Mesothelial cell of epicardium (in vitro differentiated cells): Measurements from ENCODE around the gene DEFB119. TPM values are rescaled to one million over a fixed set of nuclear protein-coding genes. Genes with fewer than 3 reads are reported as not detected.
"Not testable (repeated sequence)": the region's sequence is repeated elsewhere in the genome, so short reads cannot be mapped to it uniquely, and the experiment has no call there.

Experiments
- DNase-seq, 2 experiments: peaks; one replicate each; pipeline ENCODE4 v3.0.0; 2021; ENCODE audit warnings: low spot score in 2 of 2; ENCODE audit not compliant: unreplicated experiment in 2 of 2
- H3K27ac Mint-ChIP-seq: 2 replicates; pipeline ENCODE4 v1.8.0; 2021; ENCODE audit warnings: mixed read lengths
- H3K27me3 Mint-ChIP-seq: 2 replicates; pipeline ENCODE4 v1.8.0; 2021; ENCODE audit warnings: low read depth, mixed read lengths
- H3K36me3 Mint-ChIP-seq: 2 replicates; pipeline ENCODE4 v1.8.0; 2021; ENCODE audit warnings: mixed read lengths
- H3K4me1 Mint-ChIP-seq: 2 replicates; pipeline ENCODE4 v1.8.0; 2021; ENCODE audit warnings: mixed read lengths
- H3K4me3 Mint-ChIP-seq: 2 replicates; pipeline ENCODE4 v1.8.0; 2021; ENCODE audit warnings: mild to moderate bottlenecking, moderate library complexity, mixed read lengths
- H3K9me3 Mint-ChIP-seq: 2 replicates; pipeline ENCODE4 v1.8.0; 2021; ENCODE audit warnings: mixed read lengths
- total RNA-seq: library from RNA; stranded (reverse); gene quantifications from 3 replicates; pipeline ENCODE4 v1.2.1, GENCODE V29; 2021
- TF ChIP-seq, protein P1 (sequence below): fragments of 200-600 bp; sonication (generic); IDR thresholded peaks from one replicate; pipeline ENCODE4 v1.5.0; 2021; ENCODE audit warnings: antibody characterized with exemption; ENCODE audit not compliant: unreplicated experiment

DEFB119 gene
- total RNA-seq, 1 donor from 2014 or later, result not detected

DNA sequence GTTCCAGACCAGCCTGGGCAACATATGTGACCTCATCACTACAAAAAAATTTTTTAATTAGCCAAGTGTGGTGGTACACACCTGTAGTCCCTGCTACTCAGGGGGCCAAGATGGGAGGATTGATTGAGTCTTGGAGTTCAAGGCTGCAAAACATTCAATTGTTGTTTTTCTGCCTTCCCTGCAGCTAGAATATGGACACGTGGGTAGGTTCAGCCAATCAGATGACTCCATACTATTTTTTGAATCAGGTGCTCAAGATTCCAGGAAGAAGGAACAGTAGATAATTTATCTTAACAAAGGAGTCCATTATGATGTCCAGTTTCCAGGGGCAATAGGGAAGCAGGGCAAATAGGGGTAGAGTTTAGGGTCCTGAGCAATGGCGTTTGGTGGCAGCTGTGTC lies 2.4 kb upstream of the DEFB119 start:
- TF ChIP-seq, protein P1, sequence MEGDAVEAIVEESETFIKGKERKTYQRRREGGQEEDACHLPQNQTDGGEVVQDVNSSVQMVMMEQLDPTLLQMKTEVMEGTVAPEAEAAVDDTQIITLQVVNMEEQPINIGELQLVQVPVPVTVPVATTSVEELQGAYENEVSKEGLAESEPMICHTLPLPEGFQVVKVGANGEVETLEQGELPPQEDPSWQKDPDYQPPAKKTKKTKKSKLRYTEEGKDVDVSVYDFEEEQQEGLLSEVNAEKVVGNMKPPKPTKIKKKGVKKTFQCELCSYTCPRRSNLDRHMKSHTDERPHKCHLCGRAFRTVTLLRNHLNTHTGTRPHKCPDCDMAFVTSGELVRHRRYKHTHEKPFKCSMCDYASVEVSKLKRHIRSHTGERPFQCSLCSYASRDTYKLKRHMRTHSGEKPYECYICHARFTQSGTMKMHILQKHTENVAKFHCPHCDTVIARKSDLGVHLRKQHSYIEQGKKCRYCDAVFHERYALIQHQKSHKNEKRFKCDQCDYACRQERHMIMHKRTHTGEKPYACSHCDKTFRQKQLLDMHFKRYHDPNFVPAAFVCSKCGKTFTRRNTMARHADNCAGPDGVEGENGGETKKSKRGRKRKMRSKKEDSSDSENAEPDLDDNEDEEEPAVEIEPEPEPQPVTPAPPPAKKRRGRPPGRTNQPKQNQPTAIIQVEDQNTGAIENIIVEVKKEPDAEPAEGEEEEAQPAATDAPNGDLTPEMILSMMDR, result no peak
- Mint-ChIP-seq H3K36me3 (peaks cover 3% of the 10 kb centered on the region), H3K9me3 (peaks cover 71% of the 10 kb centered on the region), H3K27me3 (no peaks in the 10 kb centered on the region), H3K27ac (no peak overlapping the region), H3K4me1 (no peaks in the 10 kb centered on the region), H3K4me3 (no peak overlapping the region)
- no peak for DNase-seq

DNA sequence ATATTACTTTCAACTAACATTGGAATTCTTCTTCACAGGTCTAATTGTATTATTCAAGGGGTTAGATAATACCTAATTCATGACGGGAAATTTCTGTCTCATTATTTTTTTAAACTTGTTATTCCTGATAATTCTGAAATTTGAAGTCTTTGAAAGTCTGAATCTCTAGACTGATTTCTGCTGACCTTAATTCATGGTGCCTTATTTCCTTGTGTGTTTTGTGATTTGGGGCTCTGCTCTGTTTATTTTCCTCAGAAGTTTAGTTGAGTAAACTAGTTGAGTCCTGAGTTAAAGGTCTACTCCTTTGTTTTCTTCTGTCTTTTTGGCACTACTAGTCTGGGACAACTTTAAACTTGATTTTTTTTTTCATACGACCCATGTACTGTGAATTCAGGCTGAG lies 16.0 kb downstream of the DEFB119 start:
- Mint-ChIP-seq H3K27ac (no peak overlapping the region), H3K9me3 (peaks cover 79% of the 10 kb centered on the region), H3K4me3 (no peak overlapping the region), H3K36me3 (no peaks in the 10 kb centered on the region), H3K27me3 (no peaks in the 10 kb centered on the region), H3K4me1 (no peaks in the 10 kb centered on the region)
- TF ChIP-seq, protein P1, result no peak
- DNase-seq, result no peak

DNA sequence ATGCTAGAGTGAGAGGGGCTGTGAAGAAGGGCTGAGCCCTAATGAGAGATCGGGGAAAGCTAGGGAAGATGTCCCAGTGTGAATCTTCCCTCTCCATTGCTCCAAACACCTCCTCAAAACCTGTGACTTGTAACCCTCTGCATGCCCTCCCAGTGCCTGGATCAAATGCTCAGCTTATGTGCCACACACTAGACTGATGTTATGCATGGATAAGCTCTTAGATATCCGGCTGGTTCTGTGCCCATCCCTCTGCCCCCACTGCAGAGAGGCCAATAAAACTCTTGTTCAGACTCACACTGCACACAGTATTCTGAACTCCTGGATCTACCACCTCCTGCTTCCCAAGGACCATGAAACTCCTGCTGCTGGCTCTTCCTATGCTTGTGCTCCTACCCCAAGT lies 22.1 kb downstream of the DEFB119 start, which contains the start of gene DEFB118:
DEFB118 (plus strand) TSS at position 301 of the 400 bp plus-strand sequence; CDS start at position 351, 50 bp downstream.
- no peak for DNase-seq
- H3K36me3 Mint-ChIP-seq, result no peaks in the 10 kb centered on the region
- no peaks in the 10 kb centered on the region for H3K4me1 Mint-ChIP-seq
- H3K27me3 Mint-ChIP-seq, result no peaks in the 10 kb centered on the region
- H3K9me3 Mint-ChIP-seq, result peaks cover 57% of the 10 kb centered on the region
- TF ChIP-seq, protein P1, result no peak
- no peak within 1 kb of the TSS for H3K27ac Mint-ChIP-seq
- H3K4me3 Mint-ChIP-seq, result no peak within 1 kb of the TSS

DNA sequence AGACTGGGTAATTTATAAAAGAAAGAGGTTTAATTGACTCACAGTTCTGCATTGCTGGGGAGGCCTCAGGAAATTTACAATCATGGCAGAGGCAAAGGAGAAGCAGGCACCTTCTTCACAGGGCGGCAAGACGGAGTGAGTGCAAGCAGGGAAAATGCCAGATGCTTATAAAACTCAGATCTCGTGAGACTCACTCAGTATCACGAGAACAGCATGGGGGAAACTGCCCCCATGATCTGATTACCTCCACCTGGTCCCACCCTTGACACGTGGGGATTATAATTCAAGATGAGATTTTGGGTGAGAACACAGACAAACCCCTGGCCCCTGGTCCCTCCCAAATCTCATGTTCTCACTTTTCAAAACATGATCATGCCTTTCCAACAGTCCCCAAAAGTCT lies 26.1 kb downstream of the DEFB119 start:
- peaks cover 61% of the 10 kb centered on the region for H3K9me3 Mint-ChIP-seq
- not testable (repeated sequence) for H3K4me1 Mint-ChIP-seq, H3K4me3 Mint-ChIP-seq, DNase-seq, H3K27me3 Mint-ChIP-seq, H3K27ac Mint-ChIP-seq, H3K36me3 Mint-ChIP-seq

DNA sequence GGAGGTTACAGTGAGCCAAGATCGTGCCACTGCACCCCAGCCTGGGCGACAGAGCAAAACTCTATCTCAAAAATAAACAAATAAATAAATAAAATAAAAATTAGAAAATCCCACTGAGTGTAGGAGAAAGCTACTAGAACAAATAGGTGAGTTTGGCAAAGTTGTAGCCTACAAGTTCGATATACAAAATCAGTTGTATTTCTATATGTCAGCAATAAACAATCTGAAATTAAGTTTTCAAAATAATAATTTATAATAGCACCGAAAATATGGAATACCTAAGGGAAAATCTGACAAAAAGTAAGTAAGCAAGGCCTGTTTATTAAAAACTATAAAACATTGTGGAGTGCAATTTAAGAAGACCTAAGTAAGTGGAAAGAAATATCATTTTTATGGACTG lies 27.1 kb downstream of the DEFB119 start:
- no peak for DNase-seq
- TF ChIP-seq, protein P1, result no peak
- Mint-ChIP-seq H3K36me3 (peaks cover 3% of the 10 kb centered on the region), H3K4me1 (no peaks in the 10 kb centered on the region), H3K27ac (no peak overlapping the region), H3K4me3 (no peak overlapping the region), H3K27me3 (no peaks in the 10 kb centered on the region), H3K9me3 (peaks cover 65% of the 10 kb centered on the region)

DNA sequence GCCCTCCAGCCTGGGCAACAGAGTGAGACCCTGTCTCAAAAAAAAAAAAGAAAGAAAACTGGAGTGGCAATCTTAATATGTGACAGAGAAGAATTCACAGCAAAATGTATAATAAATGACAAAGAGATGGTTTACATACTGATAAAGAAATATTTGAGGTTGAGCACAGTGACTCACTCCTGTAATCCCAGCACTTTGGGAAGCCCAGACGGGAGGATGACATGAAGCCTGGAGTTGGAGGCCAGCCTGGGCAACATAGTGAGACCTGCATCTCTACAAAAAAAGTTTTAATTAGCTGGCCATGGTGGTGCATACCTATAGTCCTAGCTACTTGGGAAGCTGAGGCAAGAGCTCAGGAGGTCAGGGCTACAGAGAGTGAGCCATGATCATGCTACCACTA lies 34.4 kb downstream of the DEFB119 start:
- no peaks in the 10 kb centered on the region for H3K27me3 Mint-ChIP-seq
- H3K9me3 Mint-ChIP-seq, result peaks cover 54% of the 10 kb centered on the region
- no peak overlapping the region for H3K4me3 Mint-ChIP-seq
- TF ChIP-seq, protein P1, result no peak
- H3K27ac Mint-ChIP-seq, result no peak overlapping the region
- DNase-seq, result no peak
- H3K36me3 Mint-ChIP-seq, result peaks cover 3% of the 10 kb centered on the region
- no peaks in the 10 kb centered on the region for H3K4me1 Mint-ChIP-seq
